HepG2 (cell line): ENCODE data around the gene ARPP21. TPM values are rescaled to one million over a fixed set of nuclear protein-coding genes. Genes with fewer than 3 reads are reported as not detected.

Source experiments
- ATAC-seq: fragments of 200-7000 bp; cut with Tn5 transposase; 3 replicates; pipeline ENCODE4 v1.9.1; 2020; ENCODE audit warnings: mild to moderate bottlenecking, moderate library complexity
- BruUV-seq: library from RNA; stranded (reverse); fragments of 400-500 nt; replicated peaks from 2 replicates; lab custom pipeline; 2021; lab: Mats Ljungman, UMichigan
- CTCF ChIA-PET: fragments of 300-600 bp; formaldehyde crosslinking; extraction: SDS; loops from one replicate; lab custom pipeline; 2021; ENCODE audit warnings: low total read pairs, inconsistent platforms, low intra/inter-chr PET ratio; lab: Yijun Ruan, JAX
- POLR2A ChIA-PET: fragments of 350-600 bp; sonication (Branson Sonifier 250); formaldehyde crosslinking; loops from one replicate; lab custom pipeline; 2020; ENCODE audit warnings: antibody characterized with exemption, inconsistent platforms; lab: Yijun Ruan, JAX
- DNase-seq: peaks from one replicate; pipeline ENCODE4 v3.0.0-alpha.2; 2015; ENCODE audit warnings: low spot score
- FAIRE-seq: peaks from 3 replicates; lab custom pipeline; 2011; peaks lifted over from hg19 to GRCh38; lab: Jason Lieb, UNC
- H2AFZ ChIP-seq: one replicate; pipeline ENCODE4 v1.6.1; 2011; ENCODE audit warnings: low read length, inconsistent platforms
- H3K27ac ChIP-seq: fragments of 300-600 bp; 3 replicates; pipeline ENCODE4 v1.8.0; 2011; ENCODE audit warnings: mixed run types, mild to moderate bottlenecking, mixed read lengths, low read length, inconsistent platforms; ENCODE audit not compliant: insufficient read depth; ENCODE audit errors: extremely low read length
- H3K27me3 ChIP-seq, 2 experiments: fragments of 200-600 bp in 1 of 2; 2 replicates in 1 of 2; 3 replicates in 1 of 2; pipeline versions ENCODE4 v1.6.0 to v1.8.0; 2011; ENCODE audit warnings: low read length in 2 of 2, mild to moderate bottlenecking in 2 of 2, moderate library complexity in 2 of 2, inconsistent platforms in 1 of 2; ENCODE audit not compliant: insufficient read depth in 2 of 2, control insufficient read depth in 1 of 2
- H3K36me3 ChIP-seq, 2 experiments: fragments of 200-600 bp in 1 of 2; replicated peaks in 1 of 2; 2 replicates in 1 of 2; 3 replicates in 1 of 2; pipeline versions ENCODE4 v1.5.1 to v1.8.0; 2011; ENCODE audit warnings: low read length in 2 of 2, inconsistent platforms in 1 of 2; ENCODE audit not compliant: insufficient read depth in 2 of 2, control insufficient read depth in 1 of 2
- H3K4me1 ChIP-seq: 2 replicates; pipeline ENCODE4 v1.5.1; 2012; ENCODE audit warnings: low read length, inconsistent platforms; ENCODE audit not compliant: insufficient read depth
- H3K4me2 ChIP-seq: 2 replicates; pipeline ENCODE4 v1.6.0; 2011; ENCODE audit warnings: low read depth, low read length, inconsistent platforms
- H3K4me3 ChIP-seq, 3 experiments: fragments of 200-600 bp in 1 of 3; sonication (generic), shearing (Covaris generic) in 1 of 3; replicated peaks in 1 of 3; 2 replicates each; pipeline ENCODE4 v1.5.1; 2011 to 2016; ENCODE audit warnings: low read length in 3 of 3, inconsistent platforms in 2 of 3, low read depth in 2 of 3, mild to moderate bottlenecking in 2 of 3, control low read depth in 1 of 3, mixed read lengths in 1 of 3; ENCODE audit not compliant: insufficient read depth in 1 of 3
- H3K79me2 ChIP-seq: one replicate; pipeline ENCODE4 v1.6.1; 2011; ENCODE audit warnings: low read length, inconsistent platforms; ENCODE audit not compliant: insufficient read depth
- H3K9ac ChIP-seq: 2 replicates; pipeline ENCODE4 v1.6.0; 2011; ENCODE audit warnings: mild to moderate bottlenecking, low read depth, low read length, inconsistent platforms; ENCODE audit not compliant: insufficient read depth
- H3K9me3 ChIP-seq: 2 replicates; pipeline ENCODE4 v1.5.1; 2012; ENCODE audit warnings: mild to moderate bottlenecking, low read length
- H4K20me1 ChIP-seq: 2 replicates; pipeline ENCODE4 v1.6.0; 2011; ENCODE audit warnings: inconsistent platforms, mild to moderate bottlenecking, low read length, moderate library complexity; ENCODE audit not compliant: insufficient read depth
- SNRNP70 ChIP-seq: fragments of 200-400 bp; formaldehyde crosslinking; IDR thresholded peaks from 2 replicates; pipeline ENCODE4 v1.6.1; 2017; ENCODE audit warnings: mild to moderate bottlenecking, low read depth, low read length, moderate library complexity
- TP53 ChIP-seq: sonication (generic); formaldehyde crosslinking; conservative IDR thresholded peaks from 2 replicates; pipeline ENCODE4 v1.4.0; 2020; ENCODE audit warnings: missing genetic modification reagents
- ZNF646 ChIP-seq: sonication (generic); formaldehyde crosslinking; IDR thresholded peaks from 2 replicates; pipeline ENCODE4 v1.9.0; 2021; ENCODE audit warnings: mild to moderate bottlenecking, missing genetic modification reagents
- WGBS: methylation state at CpG from one replicate; pipeline ENCODE4 v1.1.6; 2017; ENCODE audit warnings: low lambda C conversion rate; 5-methylcytosine and 5-hydroxymethylcytosine counted together
- in situ Hi-C: cut with HindIII; loops from 2 replicates; pipeline ENCODE4 v1.10.0; 2017; ENCODE audit warnings: low pct_unique_long_range_greater_than_20kb; ENCODE audit not compliant: extremely low pct_ligation_motif_present
- intact Hi-C: fragments of 100-400 bp; cut with micrococcal nuclease; formaldehyde crosslinking; loops from one replicate; pipeline ENCODE4 v1.10.0; 2022; ENCODE audit not compliant: unreplicated experiment
- polyA plus RNA-seq, 8 experiments: library from polyadenylated mRNA; depleted of rRNA in 3 of 8; stranded (reverse) in 7 of 8; unstranded in 1 of 8; fragments of >200 nt; fragmentation: Illumina TruSeq in 4 of 8; extraction: Trizol in 4 of 8; gene quantifications; 2 replicates each; pipeline versions ENCODE4 v1.2.1 to v1.2.3, GENCODE V29; 2011 to 2016; ENCODE audit warnings: low read depth in 4 of 8, missing spikeins in 1 of 8, mixed read lengths in 1 of 8; ENCODE audit not compliant: insufficient read depth in 1 of 8
- total RNA-seq, 5 experiments: library from RNA; depleted of rRNA; stranded (reverse); fragments of >200 nt; fragmentation: Illumina TruSeq; extraction: Trizol; gene quantifications; 2 replicates each; pipeline ENCODE4 v1.2.3, GENCODE V29; 2016; ENCODE audit warnings: low read depth in 1 of 5

The ARPP21 gene
- total and polyA plus RNA-seq, 2 of the 13 experiments (the other 11 are each of a cell fraction or from before 2014, with no cell fraction given) = not detected

GRCh38 chr3:35789042-35789831, 149.9 kb downstream of the ARPP21 start:
- Histone ChIP-seq H3K27ac (no peak overlapping the region), H3K9ac (no peak overlapping the region), H4K20me1 (no peaks in the 10 kb centered on the region), H2AFZ (no peak overlapping the region), H3K36me3 (no peaks in the 10 kb centered on the region), H3K79me2 (no peaks in the 10 kb centered on the region), H3K4me3 (no peak overlapping the region), H3K27me3 (no peaks in the 10 kb centered on the region; a peak in 1 of 5 replicates), H3K9me3 (peaks cover 21% of the 10 kb centered on the region), H3K4me2 (no peak overlapping the region), H3K4me1 (no peaks in the 10 kb centered on the region)
- intact Hi-C loops (no loop called here), in situ Hi-C loops (no loop called here)
- WGBS = 16% methylated on average over 4 of the region's 4 CpGs
- TF ChIP-seq TP53 (CRISPR knock-in tag) (no peak), SNRNP70 (no peak), ZNF646 (CRISPR knock-in tag) (no peak)
- POLR2A ChIA-PET = no interaction called here
- CTCF ChIA-PET = no interaction called here
- FAIRE-seq (no peak), DNase-seq (no peak), ATAC-seq (no peak)
- no TSS peak for BruUV-seq
